IMR-90 (cell line): Measurements from ENCODE around the gene FBRS. TPM values are rescaled to one million over a fixed set of nuclear protein-coding genes. Genes with fewer than 3 reads are reported as not detected.

Source experiments
- ATAC-seq: fragments of 200-7000 bp; cut with Tn5 transposase; 2 replicates; pipeline ENCODE4 v1.9.1; 2020; ENCODE audit warnings: low read depth, mild to moderate bottlenecking, moderate library complexity
- BruUV-seq: library from RNA; stranded (reverse); fragments of 400-500 nt; replicated peaks from 2 replicates; lab custom pipeline; 2021; lab: Mats Ljungman, UMichigan
- CTCF ChIA-PET: fragments of 300-600 bp; formaldehyde crosslinking; extraction: SDS; loops from one replicate; lab custom pipeline; 2021; ENCODE audit warnings: antibody characterized with exemption; lab: Yijun Ruan, JAX
- POLR2A ChIA-PET: fragments of 300-600 bp; sonication (Branson Sonifier 250); formaldehyde crosslinking; loops from one replicate; lab custom pipeline; 2022; ENCODE audit warnings: antibody characterized with exemption; ENCODE audit not compliant: unreplicated experiment; lab: Charles Lee
- DNase-seq: peaks from one replicate; pipeline ENCODE4 v3.0.0; 2013
- H2AFZ ChIP-seq: replicated peaks from 2 replicates; pipeline ENCODE3; 2013; ENCODE audit warnings: low read length, mild to moderate bottlenecking; ENCODE audit not compliant: poor library complexity
- H2AK5ac ChIP-seq: 2 replicates; pipeline ENCODE4 v1.6.1; 2013; ENCODE audit warnings: low read depth, low read length, inconsistent platforms
- H2AK9ac ChIP-seq: replicated peaks from 2 replicates; pipeline ENCODE3; 2013; ENCODE audit warnings: mild to moderate bottlenecking, low read depth, low read length, moderate library complexity; ENCODE audit not compliant: poor library complexity
- H2BK120ac ChIP-seq: 2 replicates; pipeline ENCODE4 v1.6.1; 2013; ENCODE audit warnings: low read depth, low read length, inconsistent platforms
- H2BK15ac ChIP-seq: 3 replicates; pipeline ENCODE4 v1.6.1; 2013; ENCODE audit warnings: low read depth, low read length, inconsistent platforms
- H2BK20ac ChIP-seq: 2 replicates; pipeline ENCODE4 v1.6.1; 2013; ENCODE audit warnings: low read depth, mild to moderate bottlenecking, inconsistent platforms, low read length, moderate library complexity
- H2BK5ac ChIP-seq: 2 replicates; pipeline ENCODE4 v1.6.1; 2013; ENCODE audit warnings: mild to moderate bottlenecking, low read depth, low read length, inconsistent platforms; ENCODE audit not compliant: poor library complexity, severe bottlenecking
- H3K14ac ChIP-seq: replicated peaks from 2 replicates; pipeline ENCODE4 v1.6.1; 2013; ENCODE audit warnings: low read depth, low read length, inconsistent platforms
- H3K18ac ChIP-seq: 2 replicates; pipeline ENCODE4 v1.6.1; 2013; ENCODE audit warnings: low read depth, low read length, control low read depth
- H3K23ac ChIP-seq: 2 replicates; pipeline ENCODE4 v1.6.1; 2013; ENCODE audit warnings: low read depth, low read length, inconsistent platforms
- H3K27ac ChIP-seq: 2 replicates; pipeline ENCODE4 v1.5.1; 2013; ENCODE audit warnings: mild to moderate bottlenecking, control low read depth, low read length; ENCODE audit not compliant: insufficient read depth
- H3K27me3 ChIP-seq: 2 replicates; pipeline ENCODE4 v1.6.1; 2013; ENCODE audit warnings: low read length; ENCODE audit not compliant: control insufficient read depth, insufficient read depth
- H3K36me3 ChIP-seq: 2 replicates; pipeline ENCODE4 v1.6.1; 2013; ENCODE audit warnings: low read length, mixed read lengths; ENCODE audit not compliant: control insufficient read depth, insufficient read depth
- H3K4ac ChIP-seq: 2 replicates; pipeline ENCODE4 v1.6.1; 2013; ENCODE audit warnings: low read depth, low read length, inconsistent platforms
- H3K4me1 ChIP-seq: 2 replicates; pipeline ENCODE4 v1.6.1; 2013; ENCODE audit warnings: low read length, mixed read lengths; ENCODE audit not compliant: control insufficient read depth, insufficient read depth
- H3K4me2 ChIP-seq: 2 replicates; pipeline ENCODE4 v1.6.1; 2013; ENCODE audit warnings: low read depth, mild to moderate bottlenecking, control low read depth, low read length, moderate library complexity
- H3K4me3 ChIP-seq: 2 replicates; pipeline ENCODE4 v1.5.1; 2013; ENCODE audit warnings: low read depth, mild to moderate bottlenecking, control low read depth, low read length, moderate library complexity; ENCODE audit not compliant: insufficient read depth
- H3K56ac ChIP-seq: 2 replicates; pipeline ENCODE4 v1.6.1; 2013; ENCODE audit warnings: low read length, inconsistent platforms; ENCODE audit not compliant: insufficient read depth; ENCODE audit errors: extremely low read depth
- H3K79me1 ChIP-seq, 2 experiments: 2 replicates each; pipeline ENCODE4 v1.6.1; 2013; ENCODE audit warnings: low read length in 2 of 2, inconsistent platforms in 1 of 2, low read depth in 1 of 2
- H3K9ac ChIP-seq: 2 replicates; pipeline ENCODE4 v1.6.1; 2013; ENCODE audit warnings: low read depth, low read length, control low read depth
- H3K9me1 ChIP-seq: 2 replicates; pipeline ENCODE4 v1.6.1; 2013; ENCODE audit warnings: low read length, inconsistent platforms; ENCODE audit not compliant: insufficient read depth
- H3K9me3 ChIP-seq: 2 replicates; pipeline ENCODE4 v1.6.1; 2013; ENCODE audit warnings: low read length; ENCODE audit not compliant: control insufficient read depth, insufficient read depth
- H4K20me1 ChIP-seq: 2 replicates; pipeline ENCODE4 v1.6.1; 2013; ENCODE audit warnings: low read length, inconsistent platforms; ENCODE audit not compliant: insufficient read depth
- H4K5ac ChIP-seq: 2 replicates; pipeline ENCODE4 v1.6.1; 2013; ENCODE audit warnings: mild to moderate bottlenecking, low read depth, low read length, control low read depth
- H4K8ac ChIP-seq, 2 experiments: 2 replicates each; pipeline ENCODE4 v1.6.1; 2013; ENCODE audit warnings: low read depth in 2 of 2, low read length in 2 of 2, control low read depth in 1 of 2, inconsistent platforms in 1 of 2
- H4K91ac ChIP-seq: 2 replicates; pipeline ENCODE4 v1.6.1; 2013; ENCODE audit warnings: low read depth, low read length, inconsistent platforms; ENCODE audit not compliant: insufficient read depth
- MXI1 ChIP-seq: IDR thresholded peaks from 2 replicates; pipeline ENCODE4 v1.6.1; 2012; ENCODE audit warnings: low read depth, mild to moderate bottlenecking, low read length, moderate library complexity, borderline replicate concordance
- POLR2A ChIP-seq: IDR thresholded peaks from 2 replicates; pipeline ENCODE4 v1.6.1; 2012; ENCODE audit warnings: mild to moderate bottlenecking, low read depth, low read length
- RAD21 ChIP-seq: IDR thresholded peaks from 2 replicates; pipeline ENCODE4 v1.6.1; 2012; ENCODE audit warnings: low read length, improper control_type of control experiment
- SMC3 ChIP-seq: fragments of 150-350 bp; IDR thresholded peaks from 2 replicates; pipeline ENCODE4 v1.6.1; 2016; ENCODE audit warnings: low read depth, mild to moderate bottlenecking, antibody characterized with exemption, low read length, moderate library complexity
- WGBS, 2 experiments: methylation state at CpG; one replicate each; pipeline versions ENCODE4 v1.1.5 to v1.1.7; 2013; ENCODE audit warnings: missing lambda C conversion rate in 2 of 2; ENCODE audit not compliant: insufficient read length in 1 of 2; ENCODE audit errors: extremely low coverage in 2 of 2; 5-methylcytosine and 5-hydroxymethylcytosine counted together
- dilution Hi-C: fragments of 300-500 bp; cut with HindIII; formaldehyde crosslinking; loops from one replicate; pipeline ENCODE4 v1.14.3; 2018; ENCODE audit warnings: low sequenced_read_pairs; ENCODE audit not compliant: unreplicated experiment
- in situ Hi-C: fragments of 300-500 bp; cut with MboI; formaldehyde crosslinking; loops from 3 replicates; pipeline ENCODE4 v1.14.3; 2019; ENCODE audit warnings: low sequenced_read_pairs, inconsistent platforms, mixed read lengths
- intact Hi-C: fragments of 100-400 bp; cut with micrococcal nuclease; formaldehyde crosslinking; loops from 2 replicates; pipeline ENCODE4 v1.10.0; 2022
- polyA plus RNA-seq, 3 experiments: library from polyadenylated mRNA; depleted of rRNA; stranded (reverse); fragments of >200 nt; gene quantifications; 2 replicates each; pipeline ENCODE4 v1.2.3, GENCODE V29; 2012; ENCODE audit warnings: low replicate concordance in 1 of 3
- total RNA-seq: library from RNA; depleted of rRNA; stranded (reverse); fragments of >200 nt; gene quantifications from 2 replicates; pipeline ENCODE4 v1.2.3, GENCODE V29; 2012
- TF ChIP-seq, protein P1 (sequence below): conservative IDR thresholded peaks from 2 replicates; pipeline ENCODE4 v1.5.1; 2012; ENCODE audit warnings: mild to moderate bottlenecking, low read depth, low read length, improper control_type of control experiment
- TF ChIP-seq, protein P2 (sequence below): fragments of 150-350 bp; IDR thresholded peaks from 2 replicates; pipeline ENCODE4 v1.6.1; 2016; ENCODE audit warnings: low read depth, mild to moderate bottlenecking, low read length, moderate library complexity, borderline replicate concordance

Gene FBRS
- total and polyA plus RNA-seq, 2 of the 4 experiments (the other 2 are of a cell fraction) = 2.0 to 22.4 TPM

DNA sequence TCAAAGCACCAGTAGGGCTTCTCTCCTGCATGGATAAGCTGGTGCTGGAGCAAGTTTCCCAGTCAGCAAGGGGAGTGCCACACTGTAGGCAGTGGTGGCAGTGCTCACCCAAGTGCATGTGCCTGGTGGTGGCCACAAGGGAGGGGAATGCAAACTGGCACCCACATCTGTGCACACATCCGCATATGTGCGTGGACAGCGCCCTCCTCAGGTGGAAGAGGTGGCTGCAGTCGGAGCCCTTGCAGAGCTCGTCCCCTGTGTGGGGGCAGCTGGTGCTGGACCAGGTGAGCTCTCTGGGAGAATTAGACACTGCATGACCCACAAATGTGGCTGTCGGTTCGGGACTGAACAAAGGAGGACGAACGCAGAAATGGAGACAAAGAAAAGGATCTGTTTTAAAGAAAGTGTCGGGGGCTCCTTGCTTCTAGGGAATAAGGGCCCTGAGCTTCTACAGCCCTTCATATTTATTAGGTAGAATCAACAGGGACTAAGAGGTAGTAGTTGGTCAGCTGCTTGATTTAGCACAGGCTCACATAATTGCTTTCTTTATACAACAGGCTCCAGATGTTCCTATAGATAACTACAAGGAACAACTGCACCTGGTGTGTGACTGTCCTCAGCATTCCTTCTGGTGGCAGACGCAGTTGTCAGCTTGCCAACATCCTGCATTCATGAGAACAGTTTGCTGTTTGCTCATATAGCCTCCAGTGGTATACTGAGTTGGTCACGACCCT lies 42.7 kb upstream of the FBRS start:
- H2BK20ac ChIP-seq = no peak overlapping the region
- in situ Hi-C loops (no loop called here), intact Hi-C loops (no loop called here), dilution Hi-C loops (no loop called here)
- H4K8ac ChIP-seq = no peak overlapping the region
- H3K56ac ChIP-seq = no peak overlapping the region
- CTCF ChIA-PET = interaction anchor here (0.6 to 1.6 kb wide), 5 partner anchors 13 to 31 kb away, joined by 3 to 5 read pairs (median 4); no protein-coding TSS in a partner anchor
- TF ChIP-seq, protein P1, sequence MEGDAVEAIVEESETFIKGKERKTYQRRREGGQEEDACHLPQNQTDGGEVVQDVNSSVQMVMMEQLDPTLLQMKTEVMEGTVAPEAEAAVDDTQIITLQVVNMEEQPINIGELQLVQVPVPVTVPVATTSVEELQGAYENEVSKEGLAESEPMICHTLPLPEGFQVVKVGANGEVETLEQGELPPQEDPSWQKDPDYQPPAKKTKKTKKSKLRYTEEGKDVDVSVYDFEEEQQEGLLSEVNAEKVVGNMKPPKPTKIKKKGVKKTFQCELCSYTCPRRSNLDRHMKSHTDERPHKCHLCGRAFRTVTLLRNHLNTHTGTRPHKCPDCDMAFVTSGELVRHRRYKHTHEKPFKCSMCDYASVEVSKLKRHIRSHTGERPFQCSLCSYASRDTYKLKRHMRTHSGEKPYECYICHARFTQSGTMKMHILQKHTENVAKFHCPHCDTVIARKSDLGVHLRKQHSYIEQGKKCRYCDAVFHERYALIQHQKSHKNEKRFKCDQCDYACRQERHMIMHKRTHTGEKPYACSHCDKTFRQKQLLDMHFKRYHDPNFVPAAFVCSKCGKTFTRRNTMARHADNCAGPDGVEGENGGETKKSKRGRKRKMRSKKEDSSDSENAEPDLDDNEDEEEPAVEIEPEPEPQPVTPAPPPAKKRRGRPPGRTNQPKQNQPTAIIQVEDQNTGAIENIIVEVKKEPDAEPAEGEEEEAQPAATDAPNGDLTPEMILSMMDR = peak; percentile 50
- TF ChIP-seq RAD21 = peak; percentile 58
- TF ChIP-seq SMC3 = peak; percentile 35; the same call in 1 of the 2 replicates
- TF ChIP-seq, protein P2, sequence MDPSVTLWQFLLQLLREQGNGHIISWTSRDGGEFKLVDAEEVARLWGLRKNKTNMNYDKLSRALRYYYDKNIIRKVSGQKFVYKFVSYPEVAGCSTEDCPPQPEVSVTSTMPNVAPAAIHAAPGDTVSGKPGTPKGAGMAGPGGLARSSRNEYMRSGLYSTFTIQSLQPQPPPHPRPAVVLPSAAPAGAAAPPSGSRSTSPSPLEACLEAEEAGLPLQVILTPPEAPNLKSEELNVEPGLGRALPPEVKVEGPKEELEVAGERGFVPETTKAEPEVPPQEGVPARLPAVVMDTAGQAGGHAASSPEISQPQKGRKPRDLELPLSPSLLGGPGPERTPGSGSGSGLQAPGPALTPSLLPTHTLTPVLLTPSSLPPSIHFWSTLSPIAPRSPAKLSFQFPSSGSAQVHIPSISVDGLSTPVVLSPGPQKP = no peak
- TF ChIP-seq POLR2A = no peak
- no peak for TF ChIP-seq MXI1
- no peak overlapping the region for H3K4ac ChIP-seq
- H3K36me3 ChIP-seq = no peaks in the 10 kb centered on the region
- peak; percentile 42; the same call in 1 of the 2 replicates for ATAC-seq
- no TSS peak for BruUV-seq
- H3K4me2 ChIP-seq = no peak overlapping the region
- H4K91ac ChIP-seq = no peak overlapping the region
- H4K20me1 ChIP-seq = no peaks in the 10 kb centered on the region
- WGBS, 2 experiments = 11% methylated on average over 5 of the region's 12 CpGs; no CpG with 5 or more reads in 1 of the 2 experiments
- no peak overlapping the region for H2BK15ac ChIP-seq
- POLR2A ChIA-PET = no interaction called here
- H2BK5ac ChIP-seq = no peak overlapping the region
- no peak overlapping the region for H4K5ac ChIP-seq
- H3K9me1 ChIP-seq = no peaks in the 10 kb centered on the region
- no peak overlapping the region for H3K27ac ChIP-seq
- no peak overlapping the region for H3K9ac ChIP-seq
- peaks cover 0 to 4% of the 10 kb centered on the region in 2 experiments; a peak in 1 of 4 replicates for H3K79me1 ChIP-seq
- H3K4me3 ChIP-seq = no peak overlapping the region
- H3K9me3 ChIP-seq = no peaks in the 10 kb centered on the region
- H2BK120ac ChIP-seq = no peak overlapping the region
- H2AK5ac ChIP-seq = no peak overlapping the region
- peak; percentile 8 for DNase-seq
- H3K27me3 ChIP-seq = no peaks in the 10 kb centered on the region; the same call in 1 of the 2 replicates
- H3K23ac ChIP-seq = no peak overlapping the region
- H2AK9ac ChIP-seq = no peak overlapping the region
- no peaks in the 10 kb centered on the region for H3K4me1 ChIP-seq
- peak overlapping the region; percentile 65 for H2AFZ ChIP-seq
- no peak overlapping the region for H3K14ac ChIP-seq
- H3K18ac ChIP-seq = no peak overlapping the region
